ENCODE results near the gene TP73.
"Not testable (repeated sequence)": the region's sequence is repeated elsewhere in the genome, so short reads cannot be mapped to it uniquely, and the experiment has no call there.

Gene TP73

GRCh38 chr1:3618531-3618880, 33.8 kb upstream of the TP73 start:
- DNase-seq (ENCODE audit: low read depth, low spot score): no peak

DNA sequence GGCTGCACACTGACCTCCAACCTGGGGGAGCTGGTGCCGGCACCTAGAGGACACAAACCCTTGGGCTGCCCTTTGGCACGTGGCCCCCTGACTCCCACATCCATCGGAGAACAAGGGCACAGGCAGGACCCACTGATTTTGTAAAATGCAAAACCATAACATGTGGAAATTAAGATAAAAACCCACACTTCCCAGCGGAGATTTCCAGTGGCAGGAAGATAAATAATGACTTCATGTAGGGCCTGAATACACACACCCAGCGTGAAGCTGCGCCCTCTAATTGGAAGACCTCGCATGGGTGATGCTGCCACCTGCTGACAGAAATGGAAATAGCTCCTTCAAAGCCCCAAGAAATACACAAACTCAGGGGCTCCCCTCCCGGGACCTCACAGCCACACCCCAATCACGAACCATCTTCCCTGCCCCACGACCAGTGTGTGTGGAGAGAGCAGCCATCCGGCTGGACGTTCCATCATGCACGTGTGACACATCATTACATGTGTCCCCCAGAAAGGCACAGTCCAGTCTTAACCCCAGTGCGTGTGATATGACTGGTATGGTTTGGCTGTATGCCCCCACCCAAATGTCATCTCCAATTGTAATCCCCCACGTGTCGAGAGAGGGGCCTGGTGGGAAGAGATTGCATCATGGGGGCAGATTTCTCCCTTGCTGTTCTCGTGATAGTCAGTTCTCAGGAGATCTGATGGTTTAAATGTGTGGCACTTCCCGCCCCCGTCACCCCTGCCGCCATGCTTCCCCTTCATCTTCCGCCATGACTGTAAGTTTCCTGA, 33.2 kb upstream of the TP73 start:
- DNase-seq (ENCODE audit: low read depth, low spot score): peak; percentile 52

- no peak for DNase-seq (ENCODE audit: low read depth, low spot score)
These were observed 31.6 kb upstream of the TP73 start for GRCh38 chr1:3620708-3621107.

DNA sequence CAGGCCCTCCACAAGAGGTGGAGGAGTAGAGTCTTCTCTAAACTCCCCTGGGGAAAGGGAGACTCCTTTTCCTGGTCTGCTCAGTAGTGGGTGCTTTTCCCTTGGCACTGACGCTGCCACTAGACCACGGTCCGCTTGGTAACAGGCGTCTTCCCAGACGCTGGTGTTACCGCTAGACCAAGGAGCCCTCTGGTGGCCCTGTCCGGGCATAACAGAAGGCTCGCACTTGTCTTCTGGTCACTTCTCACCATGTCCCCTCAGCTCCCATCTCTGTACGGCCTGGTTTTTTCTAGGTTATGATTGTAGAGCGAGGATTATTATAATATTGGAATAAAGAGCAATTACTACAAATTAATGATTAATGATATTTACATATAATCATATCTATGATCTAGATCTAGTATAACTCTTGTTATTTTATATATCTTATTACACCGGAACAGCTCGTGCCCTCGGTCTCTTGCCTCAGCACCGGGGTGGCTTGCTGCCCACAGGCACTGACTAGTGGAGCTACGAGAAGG, 31.1 kb upstream of the TP73 start:
- DNase-seq (ENCODE audit: low read depth, low spot score): not testable (repeated sequence)

GRCh38 chr1:3622102-3622501, 30.2 kb upstream of the TP73 start:
- DNase-seq (ENCODE audit: low read depth, low spot score): not testable (repeated sequence)

DNA sequence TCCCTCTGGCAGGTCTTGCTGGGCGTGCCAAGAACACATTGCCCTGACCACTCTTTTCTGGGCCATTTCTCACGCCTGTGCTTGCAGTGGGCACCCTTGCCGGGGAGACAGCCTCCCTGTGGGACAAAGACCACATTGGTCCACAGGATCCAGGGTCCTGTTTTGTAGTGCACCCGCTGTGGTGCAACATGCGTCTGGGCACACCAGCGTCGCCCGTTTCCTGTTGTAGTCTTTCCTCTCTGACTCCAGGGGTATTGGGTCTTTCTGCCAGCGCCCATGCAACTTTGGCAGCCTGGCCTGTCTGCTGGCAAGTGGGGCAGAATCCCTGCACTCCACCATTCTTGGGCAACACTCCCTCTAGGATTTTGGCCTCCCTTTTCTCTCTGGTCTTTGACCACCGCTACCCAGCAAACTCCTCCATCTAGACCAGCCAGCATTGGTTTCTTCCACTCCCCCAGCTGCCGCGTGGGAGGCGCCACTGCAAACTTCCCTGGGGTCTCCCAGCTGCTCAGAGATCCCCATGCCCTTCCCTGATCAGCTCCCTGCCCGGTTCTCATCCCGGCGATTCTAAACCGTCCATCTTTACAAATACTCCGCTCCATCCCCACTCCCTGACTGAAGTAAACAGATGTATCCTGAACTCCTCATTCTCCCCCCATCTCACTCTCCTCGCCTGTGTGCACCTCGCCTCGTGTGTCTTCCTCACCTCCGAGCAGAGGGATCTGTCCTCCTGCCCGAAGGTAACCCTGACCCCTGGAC, 28.7 kb upstream of the TP73 start:
- DNase-seq (ENCODE audit: low read depth, low spot score): no peak

GRCh38 chr1:3624200-3625136, 27.8 kb upstream of the TP73 start, which contains the start of gene TPRG1L:
TPRG1L (plus strand) TSS chr1:3625015; CDS start chr1:3625073, 58 bp downstream.
- peak; percentile 96 for DNase-seq (ENCODE audit: low read depth, low spot score)

- DNase-seq (ENCODE audit: low read depth, low spot score): no peak
These were observed 27.0 kb upstream of the TP73 start for GRCh38 chr1:3625151-3625907.

- no peak for DNase-seq (ENCODE audit: low read depth, low spot score)
These were observed 26.3 kb upstream of the TP73 start for GRCh38 chr1:3626025-3626424.

DNA sequence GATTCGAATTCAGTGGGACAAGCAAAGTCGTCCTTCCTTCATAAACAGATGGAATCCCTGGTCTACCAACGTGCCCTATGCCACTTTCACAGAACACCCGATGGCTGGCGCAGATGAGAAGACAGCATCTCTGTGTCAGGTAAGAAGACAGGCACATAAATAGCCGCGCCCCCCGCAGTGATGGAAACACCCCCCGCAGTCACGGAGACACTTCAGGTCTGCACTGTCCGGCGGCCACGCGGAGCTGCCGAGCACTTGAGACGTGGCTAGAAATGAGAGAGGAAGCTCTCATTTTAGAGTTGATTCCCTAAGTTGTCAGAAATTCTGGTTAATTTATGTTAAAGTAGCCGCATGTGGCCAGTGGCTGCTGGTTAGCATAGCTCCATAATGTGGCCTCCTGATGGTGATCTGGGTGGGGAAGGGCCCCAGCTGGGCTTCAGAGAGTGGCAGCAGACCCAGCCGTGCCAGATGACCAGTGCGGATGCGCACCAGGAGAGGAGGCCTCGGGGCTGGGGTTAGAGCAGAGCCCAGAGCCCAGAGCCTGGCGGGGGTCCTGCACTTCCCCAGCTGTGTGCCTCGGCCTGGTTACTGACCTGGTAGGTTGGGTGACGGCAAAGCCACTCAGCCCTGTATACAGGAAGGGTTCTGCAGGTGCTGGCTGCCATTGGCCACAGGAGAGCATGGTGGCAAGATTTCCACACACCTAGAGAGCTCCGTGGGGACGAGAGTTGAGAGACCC, 24.6 kb upstream of the TP73 start:
- DNase-seq (ENCODE audit: low read depth, low spot score): no peak

DNA sequence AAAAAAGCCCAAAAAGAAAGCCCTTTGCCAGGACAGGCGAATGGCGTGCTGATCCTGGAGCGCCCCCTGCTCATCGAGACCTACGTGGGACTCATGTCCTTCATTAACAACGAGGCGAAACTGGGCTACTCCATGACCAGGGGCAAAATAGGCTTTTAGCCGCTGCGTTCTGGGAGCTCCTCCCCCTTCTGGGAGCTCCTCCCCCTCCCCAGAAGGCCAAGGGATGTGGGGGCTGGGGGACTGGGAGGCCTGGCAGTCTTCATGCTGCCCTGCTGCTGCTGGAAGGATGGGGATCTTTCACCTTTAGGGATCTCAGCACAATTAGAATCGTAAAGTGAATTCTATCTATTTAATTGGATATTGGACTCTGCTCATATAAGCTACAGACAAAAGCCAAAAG, 23.9 kb upstream of the TP73 start:
- DNase-seq (ENCODE audit: low read depth, low spot score): no peak

GRCh38 chr1:3629561-3630160, 22.7 kb upstream of the TP73 start:
- no peak for DNase-seq (ENCODE audit: low read depth, low spot score)

DNA sequence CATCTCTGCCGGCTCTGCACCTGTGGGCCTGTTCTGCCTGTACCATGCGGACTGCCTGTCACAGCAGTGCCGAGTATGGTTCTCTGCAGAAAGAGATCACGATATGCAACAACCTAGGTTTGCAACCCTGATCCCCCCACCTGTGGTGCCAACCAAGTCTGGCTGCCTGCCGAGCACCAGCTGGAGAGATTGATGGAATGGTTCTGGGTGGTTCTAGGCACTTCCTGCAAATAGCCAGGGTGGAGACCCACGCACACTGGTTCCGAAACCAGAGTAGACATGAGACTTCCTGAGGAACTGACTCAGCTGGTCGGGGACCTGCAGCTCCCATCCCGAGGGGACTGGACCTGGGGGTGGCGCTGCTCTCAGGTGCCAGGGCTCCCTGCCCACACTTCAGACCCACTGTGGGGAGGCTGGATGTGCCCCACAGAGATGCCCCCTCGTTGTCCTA, 22.1 kb upstream of the TP73 start:
- no peak for DNase-seq (ENCODE audit: low read depth, low spot score)

DNA sequence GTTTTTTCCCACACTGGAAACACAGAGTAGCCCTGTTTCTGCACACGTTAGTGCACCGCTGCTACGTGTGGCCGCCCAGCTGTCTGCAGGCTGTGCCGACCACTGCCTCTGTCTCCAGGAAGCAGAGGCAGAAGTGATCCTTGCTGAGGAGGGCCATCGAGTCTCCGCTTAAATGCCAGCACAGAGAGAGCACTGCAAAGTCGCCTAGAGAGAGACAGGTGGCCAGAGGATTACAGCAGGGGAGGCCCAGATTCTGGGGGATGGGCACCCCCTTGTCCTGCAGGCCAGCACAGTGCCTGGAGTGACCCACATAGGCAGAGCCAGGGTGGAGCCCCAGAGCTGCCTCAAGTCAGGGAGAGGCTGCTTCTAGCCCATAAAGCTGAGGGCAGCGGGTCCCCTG, 21.4 kb upstream of the TP73 start:
- DNase-seq (ENCODE audit: low read depth, low spot score): no peak

GRCh38 chr1:3631320-3632260, 20.7 kb upstream of the TP73 start:
- DNase-seq (ENCODE audit: low read depth, low spot score): no peak

GRCh38 chr1:3632298-3632697, 20.0 kb upstream of the TP73 start:
- no peak for DNase-seq (ENCODE audit: low read depth, low spot score)

DNA sequence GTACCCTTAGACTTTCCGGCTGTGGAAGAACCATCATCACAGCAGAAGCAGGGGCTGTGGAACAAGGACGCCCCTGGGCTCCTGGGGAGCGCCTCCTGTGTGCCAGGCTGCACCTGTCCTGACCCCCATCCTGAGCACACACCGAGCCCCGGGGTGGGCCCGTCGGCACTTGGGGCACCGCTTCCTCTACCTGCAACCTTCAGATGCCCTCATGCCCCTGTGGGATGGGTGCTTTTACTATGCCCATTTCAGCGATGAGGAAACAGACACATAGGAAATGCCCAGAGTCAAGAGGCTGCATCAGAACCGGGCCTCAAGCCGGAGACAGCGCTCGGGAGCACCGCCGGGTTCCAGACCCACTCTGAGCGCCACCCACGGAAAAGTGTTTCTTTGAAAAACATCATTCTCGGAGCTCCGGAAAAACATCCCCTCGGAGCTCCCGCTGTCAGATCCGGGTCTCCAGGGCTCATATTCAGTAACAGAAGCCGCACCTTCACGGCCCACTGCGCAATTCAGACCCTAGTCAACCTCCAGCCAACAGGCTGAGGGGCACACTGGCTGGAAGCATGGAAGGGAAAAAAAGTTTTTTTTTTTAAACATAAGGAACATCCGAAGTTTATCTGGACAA, 19.5 kb upstream of the TP73 start:
- no peak for DNase-seq (ENCODE audit: low read depth, low spot score)
